ENCODE results near the gene CHIC2.
A peak's percentile ranks its signal among the peaks of the same experiment; 100 is the strongest.

CHIC2 gene

GRCh38 chr4:54100595-54101189 lies 36.3 kb upstream of the CHIC2 start:
- no peaks in the 10 kb centered on the region for H3K36me3 ChIP-seq (ENCODE audit: control insufficient read depth in 1 of 2, insufficient read depth in 2 of 2, low read length in 2 of 2)
- no peak overlapping the region for H3K9ac ChIP-seq (ENCODE audit: low read depth in 1 of 2, low read length in 2 of 2)
- H3K27ac ChIP-seq (ENCODE audit: low read depth, low read length): no peak overlapping the region
- peaks cover 93 to 96% of the 10 kb centered on the region in 2 donors for H3K27me3 ChIP-seq (ENCODE audit: control insufficient read depth in 1 of 2, insufficient read depth in 2 of 2, low read length in 2 of 2)
- peak overlapping the region; percentile 6 to 36 for H3K4me3 ChIP-seq (ENCODE audit: low read depth in 1 of 2, low read length in 2 of 2)
- H3K4me1 ChIP-seq (ENCODE audit: control insufficient read depth in 1 of 2, insufficient read depth in 2 of 2, low read length in 2 of 2): peaks cover 5 to 19% of the 10 kb centered on the region in 2 donors
- H3K9me3 ChIP-seq (ENCODE audit: control insufficient read depth in 1 of 2, low read length in 2 of 2): no peaks in the 10 kb centered on the region

GRCh38 chr4:54099748-54100574 lies 35.6 kb upstream of the CHIC2 start, which contains the start of gene GSX2:
TSS of gene GSX2 (plus strand) at chr4:54100163. CDS start at chr4:54100345, 182 bp downstream.
- H3K9ac ChIP-seq (ENCODE audit: low read depth in 1 of 2, low read length in 2 of 2): no peak within 1 kb of the TSS
- no peak within 1 kb of the TSS for H3K27ac ChIP-seq (ENCODE audit: low read depth, low read length)
- peak within 1 kb of the TSS; percentile 18 to 45 for H3K4me3 ChIP-seq (ENCODE audit: low read depth in 1 of 2, low read length in 2 of 2)

GRCh38 chr4:54099287-54099747 lies 34.9 kb upstream of the CHIC2 start:
- peak overlapping the region in 1 of 2 donors; percentile 40 for H3K4me3 ChIP-seq (ENCODE audit: low read depth in 1 of 2, low read length in 2 of 2)

More at GRCh38 chr4:54099748-54100574, 35.6 kb upstream of the CHIC2 start, which contains the start of gene GSX2:
- peaks cover 5 to 19% of the 10 kb centered on the region in 2 donors for H3K4me1 ChIP-seq (ENCODE audit: control insufficient read depth in 1 of 2, insufficient read depth in 2 of 2, low read length in 2 of 2)
- H3K27me3 ChIP-seq (ENCODE audit: control insufficient read depth in 1 of 2, insufficient read depth in 2 of 2, low read length in 2 of 2): peaks cover 93 to 96% of the 10 kb centered on the region in 2 donors
- no peaks in the 10 kb centered on the region for H3K9me3 ChIP-seq (ENCODE audit: control insufficient read depth in 1 of 2, low read length in 2 of 2)
- no peaks in the 10 kb centered on the region for H3K36me3 ChIP-seq (ENCODE audit: control insufficient read depth in 1 of 2, insufficient read depth in 2 of 2, low read length in 2 of 2)

GRCh38 chr4:54098375-54098774 lies 34.0 kb upstream of the CHIC2 start:
- H3K9me3 ChIP-seq (ENCODE audit: control insufficient read depth in 1 of 2, low read length in 2 of 2): no peaks in the 10 kb centered on the region
- peaks cover 94 to 98% of the 10 kb centered on the region in 2 donors for H3K27me3 ChIP-seq (ENCODE audit: control insufficient read depth in 1 of 2, insufficient read depth in 2 of 2, low read length in 2 of 2)
- no peak overlapping the region for H3K27ac ChIP-seq (ENCODE audit: low read depth, low read length)
- H3K4me1 ChIP-seq (ENCODE audit: control insufficient read depth in 1 of 2, insufficient read depth in 2 of 2, low read length in 2 of 2): peaks cover 5 to 19% of the 10 kb centered on the region in 2 donors
- H3K9ac ChIP-seq (ENCODE audit: low read depth in 1 of 2, low read length in 2 of 2): no peak overlapping the region
- no peaks in the 10 kb centered on the region for H3K36me3 ChIP-seq (ENCODE audit: control insufficient read depth in 1 of 2, insufficient read depth in 2 of 2, low read length in 2 of 2)
- H3K4me3 ChIP-seq (ENCODE audit: low read depth in 1 of 2, low read length in 2 of 2): no peak overlapping the region

More at GRCh38 chr4:54099287-54099747, 34.9 kb upstream of the CHIC2 start:
- Histone ChIP-seq H3K27ac (ENCODE audit: low read depth, low read length) (no peak overlapping the region), H3K36me3 (ENCODE audit: control insufficient read depth in 1 of 2, insufficient read depth in 2 of 2, low read length in 2 of 2) (no peaks in the 10 kb centered on the region), H3K4me1 (ENCODE audit: control insufficient read depth in 1 of 2, insufficient read depth in 2 of 2, low read length in 2 of 2) (peaks cover 5 to 19% of the 10 kb centered on the region in 2 donors), H3K9ac (ENCODE audit: low read depth in 1 of 2, low read length in 2 of 2) (no peak overlapping the region), H3K27me3 (ENCODE audit: control insufficient read depth in 1 of 2, insufficient read depth in 2 of 2, low read length in 2 of 2) (peaks cover 94 to 97% of the 10 kb centered on the region in 2 donors), H3K9me3 (ENCODE audit: control insufficient read depth in 1 of 2, low read length in 2 of 2) (no peaks in the 10 kb centered on the region)

GRCh38 chr4:54097152-54097551 lies 32.7 kb upstream of the CHIC2 start:
- Histone ChIP-seq H3K36me3 (ENCODE audit: control insufficient read depth in 1 of 2, insufficient read depth in 2 of 2, low read length in 2 of 2) (no peaks in the 10 kb centered on the region), H3K9me3 (ENCODE audit: control insufficient read depth in 1 of 2, low read length in 2 of 2) (no peaks in the 10 kb centered on the region), H3K9ac (ENCODE audit: low read depth in 1 of 2, low read length in 2 of 2) (no peak overlapping the region), H3K27ac (ENCODE audit: low read depth, low read length) (no peak overlapping the region), H3K4me1 (ENCODE audit: control insufficient read depth in 1 of 2, insufficient read depth in 2 of 2, low read length in 2 of 2) (peaks cover 14 to 23% of the 10 kb centered on the region in 2 donors), H3K4me3 (ENCODE audit: low read depth in 1 of 2, low read length in 2 of 2) (no peak overlapping the region), H3K27me3 (ENCODE audit: control insufficient read depth in 1 of 2, insufficient read depth in 2 of 2, low read length in 2 of 2) (peaks cover 95 to 98% of the 10 kb centered on the region in 2 donors)

- Histone ChIP-seq H3K4me1 (ENCODE audit: control insufficient read depth in 1 of 2, insufficient read depth in 2 of 2, low read length in 2 of 2) (peaks cover 16 to 27% of the 10 kb centered on the region in 2 donors), H3K9me3 (ENCODE audit: control insufficient read depth in 1 of 2, low read length in 2 of 2) (no peaks in the 10 kb centered on the region), H3K9ac (ENCODE audit: low read depth in 1 of 2, low read length in 2 of 2) (no peak overlapping the region), H3K4me3 (ENCODE audit: low read depth in 1 of 2, low read length in 2 of 2) (no peak overlapping the region), H3K36me3 (ENCODE audit: control insufficient read depth in 1 of 2, insufficient read depth in 2 of 2, low read length in 2 of 2) (no peaks in the 10 kb centered on the region), H3K27me3 (ENCODE audit: control insufficient read depth in 1 of 2, insufficient read depth in 2 of 2, low read length in 2 of 2) (peaks cover 94 to 97% of the 10 kb centered on the region in 2 donors), H3K27ac (ENCODE audit: low read depth, low read length) (no peak overlapping the region)
These were observed 32.0 kb upstream of the CHIC2 start for GRCh38 chr4:54096295-54096962.

- H3K4me3 ChIP-seq (ENCODE audit: low read depth in 1 of 2, low read length in 2 of 2): no peak overlapping the region
- H3K27me3 ChIP-seq (ENCODE audit: control insufficient read depth in 1 of 2, insufficient read depth in 2 of 2, low read length in 2 of 2): peaks cover 91 to 94% of the 10 kb centered on the region in 2 donors
These were observed 30.9 kb upstream of the CHIC2 start for GRCh38 chr4:54095110-54095825.

GRCh38 chr4:54094451-54094850 lies 30.0 kb upstream of the CHIC2 start:
- Histone ChIP-seq H3K27ac (ENCODE audit: low read depth, low read length) (no peak overlapping the region), H3K27me3 (ENCODE audit: control insufficient read depth in 1 of 2, insufficient read depth in 2 of 2, low read length in 2 of 2) (peaks cover 84 to 89% of the 10 kb centered on the region in 2 donors), H3K4me3 (ENCODE audit: low read depth in 1 of 2, low read length in 2 of 2) (no peak overlapping the region), H3K9ac (ENCODE audit: low read depth in 1 of 2, low read length in 2 of 2) (no peak overlapping the region), H3K36me3 (ENCODE audit: control insufficient read depth in 1 of 2, insufficient read depth in 2 of 2, low read length in 2 of 2) (no peaks in the 10 kb centered on the region), H3K9me3 (ENCODE audit: control insufficient read depth in 1 of 2, low read length in 2 of 2) (no peaks in the 10 kb centered on the region), H3K4me1 (ENCODE audit: control insufficient read depth in 1 of 2, insufficient read depth in 2 of 2, low read length in 2 of 2) (peaks cover 22 to 25% of the 10 kb centered on the region in 2 donors)

More at GRCh38 chr4:54095110-54095825, 30.9 kb upstream of the CHIC2 start:
- no peak overlapping the region for H3K9ac ChIP-seq (ENCODE audit: low read depth in 1 of 2, low read length in 2 of 2)
- H3K27ac ChIP-seq (ENCODE audit: low read depth, low read length): no peak overlapping the region
- H3K36me3 ChIP-seq (ENCODE audit: control insufficient read depth in 1 of 2, insufficient read depth in 2 of 2, low read length in 2 of 2): no peaks in the 10 kb centered on the region
- H3K9me3 ChIP-seq (ENCODE audit: control insufficient read depth in 1 of 2, low read length in 2 of 2): no peaks in the 10 kb centered on the region
- H3K4me1 ChIP-seq (ENCODE audit: control insufficient read depth in 1 of 2, insufficient read depth in 2 of 2, low read length in 2 of 2): peaks cover 22 to 26% of the 10 kb centered on the region in 2 donors

GRCh38 chr4:54093324-54094240 lies 29.2 kb upstream of the CHIC2 start:
- Histone ChIP-seq H3K4me3 (ENCODE audit: low read depth in 1 of 2, low read length in 2 of 2) (no peak overlapping the region), H3K9ac (ENCODE audit: low read depth in 1 of 2, low read length in 2 of 2) (no peak overlapping the region), H3K36me3 (ENCODE audit: control insufficient read depth in 1 of 2, insufficient read depth in 2 of 2, low read length in 2 of 2) (no peaks in the 10 kb centered on the region), H3K27me3 (ENCODE audit: control insufficient read depth in 1 of 2, insufficient read depth in 2 of 2, low read length in 2 of 2) (peaks cover 75 to 86% of the 10 kb centered on the region in 2 donors), H3K27ac (ENCODE audit: low read depth, low read length) (no peak overlapping the region), H3K9me3 (ENCODE audit: control insufficient read depth in 1 of 2, low read length in 2 of 2) (no peaks in the 10 kb centered on the region), H3K4me1 (ENCODE audit: control insufficient read depth in 1 of 2, insufficient read depth in 2 of 2, low read length in 2 of 2) (peaks cover 17 to 18% of the 10 kb centered on the region in 2 donors)
